Right lung (tissue), 5 donors: Measurements from ENCODE around the gene PDCD7. TPM values are rescaled to one million over a fixed set of nuclear protein-coding genes. Genes with fewer than 3 reads are reported as not detected.
A peak's percentile ranks its signal among the peaks of the same experiment; 100 is the strongest.
"Not testable (repeated sequence)": the region's sequence is repeated elsewhere in the genome, so short reads cannot be mapped to it uniquely, and the experiment has no call there.

ENCODE experiments used
- DNase-seq, 2 donors: peaks; one replicate each; pipeline ENCODE4 v3.0.0-alpha.2; 2013
- polyA plus RNA-seq, 5 donors: library from polyadenylated mRNA; unstranded; fragments of 120-200 nt; gene quantifications; one replicate each; pipeline versions ENCODE4 v1.2.1 to v1.2.3, GENCODE V29; 2013; ENCODE audit warnings: inconsistent platforms in 1 of 5, low replicate concordance in 1 of 5; ENCODE audit not compliant: insufficient read length in 5 of 5, insufficient read depth in 1 of 5

The PDCD7 gene
- polyA plus RNA-seq, 5 donors = 29.6 to 37.8 (median 34.9) TPM

DNA sequence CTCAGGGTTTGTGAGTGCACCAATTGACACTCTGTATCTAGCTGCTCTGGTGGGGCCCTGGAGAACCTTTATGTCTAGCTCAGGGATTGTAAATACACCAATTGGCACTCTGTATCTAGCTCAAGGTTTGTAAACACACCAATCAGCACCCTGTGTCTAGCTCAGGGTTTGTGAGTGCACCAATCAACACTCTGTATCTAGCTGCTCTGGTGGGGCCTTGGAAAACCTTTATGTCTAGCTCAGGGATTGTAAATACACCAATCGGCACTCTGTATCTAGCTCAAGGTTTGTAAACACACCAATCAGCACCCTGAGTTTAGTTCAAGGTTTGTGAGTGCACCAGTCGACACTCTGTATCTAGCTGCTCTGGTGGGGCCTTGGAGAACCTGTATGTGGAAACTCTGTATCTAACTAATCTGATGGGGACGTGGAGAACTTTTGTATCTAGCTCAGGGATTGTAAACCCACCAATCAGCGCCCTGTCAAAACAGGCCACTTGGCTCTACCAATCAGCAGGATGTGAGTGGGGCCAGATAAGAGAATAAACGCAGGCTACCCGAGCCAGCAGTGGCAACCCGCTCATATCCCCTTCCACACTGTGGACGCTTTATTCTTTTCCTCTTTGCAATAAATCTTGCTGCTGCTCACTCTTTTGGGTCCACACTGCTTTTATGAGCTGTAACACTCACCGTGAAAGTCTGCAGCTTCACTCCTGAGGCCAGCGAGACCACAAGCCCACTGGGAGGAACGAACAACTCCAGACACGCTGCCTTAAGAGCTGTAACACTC, 57.8 kb downstream of the PDCD7 start:
- not testable (repeated sequence) for DNase-seq

DNA sequence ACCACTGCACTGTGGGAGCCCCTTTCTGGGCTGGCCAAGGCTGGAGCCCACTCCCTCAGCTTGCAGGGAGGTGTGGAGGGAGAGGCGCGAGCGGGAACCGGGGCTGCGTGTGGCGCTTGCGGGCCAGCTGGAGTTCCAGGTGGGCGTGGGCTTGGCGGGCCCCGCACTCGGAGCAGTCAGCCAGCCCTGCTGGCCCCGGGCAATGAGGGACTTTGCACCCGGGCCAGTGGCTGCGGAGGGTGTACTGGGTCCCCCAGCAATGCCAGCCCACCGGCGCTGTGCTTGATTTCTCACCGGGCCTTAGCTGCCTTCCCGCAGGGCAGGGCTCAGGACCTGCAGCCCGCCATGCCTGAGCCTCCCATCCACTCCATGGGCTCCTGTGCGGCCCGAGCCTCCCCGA, 58.7 kb downstream of the PDCD7 start:
- not testable (repeated sequence) for DNase-seq

DNA sequence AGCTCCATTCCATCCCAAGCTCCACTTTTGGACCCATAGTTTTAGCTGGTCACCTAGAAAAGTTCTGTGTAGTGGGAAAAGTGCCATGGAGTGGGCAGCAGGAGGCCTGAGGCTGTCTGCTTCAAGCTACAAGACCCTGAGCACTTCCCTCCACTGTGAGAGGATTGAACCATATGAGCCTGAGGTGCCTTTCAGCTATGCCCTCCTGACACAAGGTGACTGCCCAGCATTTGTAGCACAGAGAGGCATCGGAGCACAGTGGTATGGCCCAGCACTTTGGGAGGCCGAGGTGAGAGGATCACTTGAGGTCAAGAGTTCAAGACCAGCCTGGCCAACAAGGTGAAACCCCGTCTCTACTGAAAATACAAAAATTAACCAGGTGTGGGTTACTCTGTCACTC, 61.0 kb downstream of the PDCD7 start:
- no peak for DNase-seq

DNA sequence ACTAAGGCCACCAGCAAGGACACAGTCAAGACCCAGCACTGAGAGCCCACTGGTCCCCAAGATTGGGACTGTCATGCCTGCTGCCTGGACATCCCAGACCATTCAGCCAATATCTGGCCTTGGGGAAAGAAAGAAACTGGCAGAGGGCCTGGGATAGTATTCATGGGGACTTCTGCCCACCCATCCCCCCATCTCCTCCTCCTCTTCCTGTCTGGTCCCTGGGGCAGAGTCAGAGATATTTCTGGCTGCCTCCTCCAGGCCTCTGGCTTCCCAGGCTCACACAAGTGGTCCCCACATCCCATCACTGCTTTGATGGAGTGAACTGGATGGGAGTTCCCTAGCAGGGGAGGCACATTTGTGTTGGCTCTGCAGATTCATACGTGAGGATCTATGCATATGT, 61.6 kb downstream of the PDCD7 start:
- DNase-seq = no peak

DNA sequence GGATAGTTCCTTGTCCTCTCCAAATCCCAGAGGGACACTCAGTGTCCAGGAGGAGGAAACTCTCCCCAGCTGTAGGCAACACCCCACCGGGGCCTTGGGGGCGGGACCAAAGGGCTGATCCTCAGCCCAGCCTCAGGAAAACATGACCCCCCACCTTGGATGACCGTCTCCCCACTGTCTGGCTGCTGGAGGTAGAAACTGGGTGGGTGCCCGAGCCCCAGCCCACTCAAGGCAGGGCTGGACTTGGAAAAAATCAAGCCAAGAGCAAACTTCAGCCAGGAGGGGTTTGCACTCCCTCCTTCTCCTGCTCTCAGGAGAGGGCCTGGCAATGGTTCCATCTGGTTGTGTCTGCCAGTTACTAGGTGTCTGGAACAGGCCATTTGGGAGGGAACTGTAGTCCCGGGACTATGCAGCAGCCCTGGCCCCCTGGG, 62.2 kb downstream of the PDCD7 start:
- no peak for DNase-seq

DNA sequence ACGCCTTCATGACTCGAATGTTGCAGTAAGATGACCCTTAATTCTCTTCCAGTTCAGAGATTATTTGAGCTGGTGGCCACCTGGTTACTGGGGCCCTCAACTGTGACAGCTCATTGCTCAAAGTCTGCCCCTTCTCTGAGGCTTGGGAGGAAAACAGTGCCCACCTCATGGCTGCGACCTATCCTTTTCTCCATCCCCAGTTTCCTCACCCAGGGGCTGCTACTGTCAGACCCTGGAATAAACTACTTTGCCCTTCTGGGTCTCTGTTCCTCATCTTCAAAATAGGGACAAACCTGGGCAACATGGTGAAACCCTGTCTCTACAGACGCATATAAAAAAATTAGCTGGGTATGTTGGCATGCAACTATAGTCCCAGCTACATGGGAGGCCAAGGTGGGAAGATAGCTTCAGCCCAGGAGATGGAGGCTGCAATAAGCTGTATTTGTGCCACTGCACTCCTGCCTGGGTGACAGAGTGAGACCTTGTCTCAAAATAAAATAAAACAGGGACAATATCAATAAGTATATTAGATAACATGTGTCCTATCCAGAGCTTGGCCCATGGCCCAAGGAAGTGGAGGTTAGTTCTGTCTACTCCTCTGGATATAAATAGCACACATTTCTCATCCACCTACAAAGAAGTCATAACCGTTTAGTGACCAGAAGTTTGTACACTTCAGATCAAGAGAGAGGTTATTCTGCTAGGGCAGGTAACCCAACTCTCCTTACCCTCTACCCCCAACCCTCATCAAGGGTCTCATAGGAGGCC, 63.6 kb downstream of the PDCD7 start:
- no peak for DNase-seq

DNA sequence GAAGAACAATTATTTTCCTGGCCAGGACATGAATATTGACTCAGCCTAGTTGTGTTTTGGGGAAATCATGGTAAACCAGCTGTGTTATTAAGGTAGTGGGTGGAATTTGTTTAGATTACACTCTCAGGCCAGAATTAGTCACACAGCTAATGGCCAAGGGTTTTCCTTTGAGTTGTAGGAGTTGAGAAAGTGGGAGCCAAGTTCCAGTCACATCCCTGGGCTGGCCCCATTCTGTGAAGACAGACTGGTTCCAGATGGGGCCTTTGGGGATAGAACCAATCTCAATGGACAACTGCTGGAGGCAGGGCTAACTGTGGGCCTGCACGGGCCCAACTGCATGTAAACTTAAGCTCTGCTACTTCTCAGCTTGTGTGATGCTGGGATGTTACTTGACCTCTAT, 64.4 kb downstream of the PDCD7 start:
- DNase-seq = peak; percentile 93 to 95

DNA sequence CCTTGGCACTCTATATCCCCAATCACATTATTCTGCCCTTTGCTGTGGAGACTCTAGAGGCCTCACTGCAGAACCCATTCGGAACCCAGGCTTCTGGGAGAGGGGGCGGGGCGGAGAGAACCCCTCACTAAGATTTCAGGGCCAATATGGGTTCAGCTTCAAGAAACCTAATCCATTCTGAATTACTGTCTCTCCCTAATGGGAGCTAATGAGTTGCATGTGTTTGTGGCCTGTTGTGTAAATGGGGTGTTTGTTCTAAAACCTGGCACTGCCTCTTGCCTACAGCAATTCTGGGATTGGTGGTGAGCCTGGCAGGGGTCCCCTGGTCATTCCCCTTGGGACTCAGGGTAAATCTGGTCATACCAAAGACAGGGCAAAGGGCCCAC, 65.2 kb downstream of the PDCD7 start:
- DNase-seq = no peak

DNA sequence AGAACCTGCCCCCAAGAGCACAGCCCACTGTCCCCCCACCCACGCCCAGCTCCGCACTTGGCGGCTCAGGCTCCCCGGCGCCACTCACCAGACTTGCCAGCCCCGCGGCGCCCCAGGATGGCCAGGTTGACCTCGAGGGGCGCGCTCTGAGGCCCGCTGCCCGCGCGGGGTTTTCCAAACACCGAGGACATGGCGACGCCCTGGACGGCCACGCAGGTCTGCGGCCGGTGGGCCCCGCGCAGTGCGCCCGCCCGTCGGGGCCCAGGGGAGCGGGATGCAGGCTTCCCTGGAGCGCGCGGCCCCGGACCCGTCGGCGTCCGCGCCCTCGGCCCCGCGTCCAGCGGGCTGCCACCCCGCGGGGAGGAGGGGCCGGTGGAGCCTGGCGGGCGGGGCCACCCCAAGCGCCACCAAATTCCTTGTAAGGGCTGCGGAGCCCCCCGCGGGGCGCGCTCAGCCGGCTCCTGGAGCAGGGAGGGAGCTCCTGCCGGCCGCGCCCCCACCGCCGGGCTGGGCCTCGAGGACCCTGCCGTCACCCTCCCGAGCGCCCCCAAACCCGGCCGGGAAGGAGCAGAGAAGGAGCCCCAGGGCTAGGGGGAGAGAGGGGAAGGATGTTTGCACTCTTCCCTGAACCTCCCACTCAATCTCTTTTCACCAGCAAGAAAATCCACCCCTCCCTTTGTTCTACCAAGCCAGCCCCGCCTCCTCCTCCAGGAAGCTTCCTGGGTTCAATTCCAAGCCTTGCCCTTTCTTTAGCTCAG, 65.8 kb downstream of the PDCD7 start, which contains the start of gene RASL12:
RASL12 (minus strand) TSS at position 347 of the 758 bp plus-strand sequence; CDS start at position 191, 156 bp downstream.
- DNase-seq = no peak

Other genes starting within 250 kb of the PDCD7 start
- gene ANKDD1A, start 221.9 kb downstream of the PDCD7 start, polyA plus RNA-seq = 10 to 100 TPM in 3 of 5 donors, 1 to 10 TPM in 2; 8.5 to 12.8 (median 11.5) TPM
- 100 to 1,000 TPM in 3 of 5 donors, 10 to 100 TPM in 2; 95.9 to 115 (median 102) TPM for gene SPG21, start 143.9 kb downstream of the PDCD7 start, polyA plus RNA-seq
- gene MTFMT, start 104.2 kb downstream of the PDCD7 start, polyA plus RNA-seq = 10 to 100 TPM; 16.0 to 20.5 (median 18.7) TPM
- 10 to 100 TPM; 11.2 to 17.8 (median 15.1) TPM for gene SLC51B, start 88.4 kb downstream of the PDCD7 start, polyA plus RNA-seq
- gene RASL12, start 65.8 kb downstream of the PDCD7 start, polyA plus RNA-seq = 100 to 1,000 TPM in 3 of 5 donors, 10 to 100 TPM in 2; 94.9 to 131 (median 107) TPM
- gene KBTBD13, start 57.1 kb downstream of the PDCD7 start, polyA plus RNA-seq = 1 to 10 TPM in 1 of 5 donors, under 1 TPM in 4; 0.31 to 1.6 (median 0.89) TPM
- gene UBAP1L, start 18.6 kb downstream of the PDCD7 start, polyA plus RNA-seq = 10 to 100 TPM in 3 of 5 donors, 1 to 10 TPM in 2; 7.1 to 11.7 (median 10.5) TPM
- 10 to 100 TPM; 44.9 to 75.0 (median 67.9) TPM for gene CLPX, start 51.5 kb upstream of the PDCD7 start, polyA plus RNA-seq
- 1 to 10 TPM; 1.3 to 2.8 (median 1.7) TPM for gene CILP, start 77.7 kb upstream of the PDCD7 start, polyA plus RNA-seq
- 10 to 100 TPM; 18.2 to 21.6 (median 19.8) TPM for gene PARP16, start 153.1 kb upstream of the PDCD7 start, polyA plus RNA-seq
- gene RNU5A-1, start 162.2 kb upstream of the PDCD7 start, polyA plus RNA-seq = not detected
- gene RNU5B-1, start 170.9 kb upstream of the PDCD7 start, polyA plus RNA-seq = not detected
- gene IGDCC3, start 244.2 kb upstream of the PDCD7 start, polyA plus RNA-seq = 10 to 100 TPM in 3 of 5 donors, 1 to 10 TPM in 2; 5.5 to 12.9 (median 10.8) TPM